ENCODE data around the gene ZNF468.
"Not testable (repeated sequence)": the region's sequence is repeated elsewhere in the genome, so short reads cannot be mapped to it uniquely, and the experiment has no call there.

The ZNF468 gene

DNA sequence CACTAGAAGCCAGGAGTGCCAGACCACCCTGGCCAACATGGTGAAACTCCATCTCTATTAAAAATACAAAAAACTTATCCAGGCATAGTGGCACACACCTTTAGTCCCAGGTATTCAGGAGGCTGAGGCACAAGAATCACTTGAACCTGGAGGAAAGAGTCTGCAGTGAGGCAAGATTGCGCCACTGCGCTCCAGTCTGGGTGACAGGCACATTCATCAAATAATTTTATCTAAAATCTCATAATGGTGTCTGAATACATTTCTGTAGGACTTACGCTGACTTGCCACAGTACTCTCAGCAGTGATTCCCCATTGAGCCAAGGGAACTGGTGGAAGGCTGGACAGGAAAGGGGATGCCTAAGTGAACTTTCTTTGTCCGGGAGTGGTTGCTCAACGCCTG lies 31.7 kb downstream of the ZNF468 start:
- H3K4me3 ChIP-seq (ENCODE audit: low read depth, low read length): no peak overlapping the region
- no peak for DNase-seq (ENCODE audit: low read depth)
- TF ChIP-seq, protein P1, sequence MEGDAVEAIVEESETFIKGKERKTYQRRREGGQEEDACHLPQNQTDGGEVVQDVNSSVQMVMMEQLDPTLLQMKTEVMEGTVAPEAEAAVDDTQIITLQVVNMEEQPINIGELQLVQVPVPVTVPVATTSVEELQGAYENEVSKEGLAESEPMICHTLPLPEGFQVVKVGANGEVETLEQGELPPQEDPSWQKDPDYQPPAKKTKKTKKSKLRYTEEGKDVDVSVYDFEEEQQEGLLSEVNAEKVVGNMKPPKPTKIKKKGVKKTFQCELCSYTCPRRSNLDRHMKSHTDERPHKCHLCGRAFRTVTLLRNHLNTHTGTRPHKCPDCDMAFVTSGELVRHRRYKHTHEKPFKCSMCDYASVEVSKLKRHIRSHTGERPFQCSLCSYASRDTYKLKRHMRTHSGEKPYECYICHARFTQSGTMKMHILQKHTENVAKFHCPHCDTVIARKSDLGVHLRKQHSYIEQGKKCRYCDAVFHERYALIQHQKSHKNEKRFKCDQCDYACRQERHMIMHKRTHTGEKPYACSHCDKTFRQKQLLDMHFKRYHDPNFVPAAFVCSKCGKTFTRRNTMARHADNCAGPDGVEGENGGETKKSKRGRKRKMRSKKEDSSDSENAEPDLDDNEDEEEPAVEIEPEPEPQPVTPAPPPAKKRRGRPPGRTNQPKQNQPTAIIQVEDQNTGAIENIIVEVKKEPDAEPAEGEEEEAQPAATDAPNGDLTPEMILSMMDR (conservative IDR thresholded peaks at IDR 0.05; ENCODE audit: low read depth, low read length): no peak

DNA sequence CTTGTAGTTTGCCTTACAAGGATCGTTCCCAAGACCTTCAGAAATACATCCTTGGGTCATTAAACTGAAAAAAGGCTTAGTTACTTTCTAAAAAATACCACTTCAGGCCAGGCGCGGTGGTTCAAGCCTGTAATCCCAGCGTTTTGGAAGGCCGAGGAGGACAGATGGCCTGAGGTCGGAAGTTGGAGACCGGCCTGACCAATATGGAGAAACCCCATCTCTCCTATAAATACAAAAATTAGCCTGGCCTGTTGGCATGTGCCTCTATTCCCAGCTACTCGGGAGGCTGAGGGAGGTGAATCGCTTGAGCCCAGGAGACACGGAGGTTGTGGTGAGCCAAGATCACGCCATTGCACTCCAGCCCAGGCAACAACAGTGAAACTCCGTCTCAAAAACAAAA lies 33.7 kb downstream of the ZNF468 start:
- TF ChIP-seq, protein P1 (conservative IDR thresholded peaks at IDR 0.05; ENCODE audit: low read depth, low read length): no peak
- no peak for DNase-seq (ENCODE audit: low read depth)
- no peak overlapping the region for H3K4me3 ChIP-seq (ENCODE audit: low read depth, low read length)

- peak; percentile 56 for DNase-seq (ENCODE audit: low read depth)
- H3K4me3 ChIP-seq (ENCODE audit: low read depth, low read length): peak within 1 kb of the TSS; percentile 57
Measured at GRCh38 chr19:52821204-52821960, 36.0 kb downstream of the ZNF468 start, which contains the start of gene ZNF28. ZNF28 (minus strand) TSS chr19:52821633; CDS start chr19:52817958, 3,675 bp downstream.

- H3K4me3 ChIP-seq (ENCODE audit: low read depth, low read length): peak overlapping the region; percentile 57
- DNase-seq (ENCODE audit: low read depth): peak; percentile 41
Measured at GRCh38 chr19:52820472-52821203, 36.8 kb downstream of the ZNF468 start.

DNA sequence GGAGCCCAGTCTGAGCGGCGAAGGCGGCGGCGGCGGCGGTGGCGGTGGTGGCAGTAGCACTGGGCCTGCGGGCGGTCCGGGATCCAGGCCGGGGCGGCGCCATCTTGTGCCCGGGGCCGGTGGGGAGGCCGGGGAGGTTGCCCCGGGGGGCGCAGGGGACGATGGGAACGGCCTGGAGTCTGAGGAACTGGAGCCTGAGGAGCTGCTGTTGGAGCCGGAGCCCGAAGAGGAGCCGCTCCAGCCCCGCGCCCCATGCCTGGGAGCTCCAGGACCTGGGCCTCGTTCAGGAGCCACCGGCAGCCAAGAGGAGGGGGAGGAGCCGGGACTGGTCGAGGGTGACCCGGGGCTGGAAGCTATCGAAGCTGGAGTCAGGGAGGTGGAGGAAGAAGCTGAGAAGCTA lies 47.6 kb downstream of the ZNF468 start:
- no peak overlapping the region for H3K4me3 ChIP-seq (ENCODE audit: low read depth, low read length)
- TF ChIP-seq, protein P1 (conservative IDR thresholded peaks at IDR 0.05; ENCODE audit: low read depth, low read length): no peak
- DNase-seq (ENCODE audit: low read depth): no peak

DNA sequence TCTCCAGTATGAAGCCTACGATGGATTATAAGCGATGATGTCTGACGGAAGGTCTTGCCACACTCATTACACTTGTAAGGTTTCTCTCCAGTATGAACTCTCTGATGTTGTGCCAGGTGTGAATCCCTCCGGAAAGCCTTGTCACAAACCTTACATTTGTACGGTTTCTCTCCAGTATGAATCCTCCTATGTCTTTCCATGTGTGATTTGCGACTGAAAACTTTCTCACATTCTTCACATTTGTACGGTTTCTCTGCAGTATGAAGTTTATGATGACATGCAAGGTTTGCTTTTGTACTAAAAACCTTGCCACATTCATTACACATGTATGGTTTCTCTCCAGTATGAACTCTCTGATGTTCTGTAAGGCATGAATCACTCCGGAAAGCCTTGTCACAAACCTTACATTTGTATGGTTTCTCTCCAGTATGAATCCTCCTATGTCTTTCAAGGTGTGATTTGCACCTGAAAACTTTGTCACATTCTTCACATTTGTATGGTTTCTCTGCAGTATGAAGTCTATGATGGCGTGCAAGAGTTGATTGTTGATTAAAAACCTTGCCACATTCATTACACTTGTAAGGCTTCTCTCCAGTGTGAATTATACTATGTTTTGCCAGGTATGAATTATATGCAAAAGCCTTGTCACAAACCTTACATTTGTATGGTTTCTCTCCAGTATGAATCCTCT lies 57.3 kb downstream of the ZNF468 start:
- H3K4me3 ChIP-seq (ENCODE audit: low read depth, low read length); DNase-seq (ENCODE audit: low read depth): not testable (repeated sequence)

GRCh38 chr19:52789440-52789839 lies 68.0 kb downstream of the ZNF468 start:
- TF ChIP-seq, protein P1 (conservative IDR thresholded peaks at IDR 0.05; ENCODE audit: low read depth, low read length): no peak
- DNase-seq (ENCODE audit: low read depth): no peak
- no peak overlapping the region for H3K4me3 ChIP-seq (ENCODE audit: low read depth, low read length)

Data from choroid plexus epithelial cell (primary cell).